HUES48 (cell line): Measurements from ENCODE around the gene OGFR.
"Not testable (repeated sequence)": the region's sequence is repeated elsewhere in the genome, so short reads cannot be mapped to it uniquely, and the experiment has no call there.

Experiments used
- H3K27ac ChIP-seq: one replicate; pipeline ENCODE4 v1.7.0; 2013; ENCODE audit warnings: low read depth, low read length, inconsistent platforms
- H3K27me3 ChIP-seq: 2 replicates; pipeline ENCODE4 v1.6.1; 2013; ENCODE audit warnings: mild to moderate bottlenecking, low read length; ENCODE audit not compliant: control insufficient read depth, insufficient read depth
- H3K36me3 ChIP-seq: 2 replicates; pipeline ENCODE4 v1.6.1; 2013; ENCODE audit warnings: low read length; ENCODE audit not compliant: control insufficient read depth, insufficient read depth
- H3K4me1 ChIP-seq: 2 replicates; pipeline ENCODE4 v1.6.1; 2013; ENCODE audit warnings: mild to moderate bottlenecking, low read length; ENCODE audit not compliant: control insufficient read depth, insufficient read depth
- H3K4me3 ChIP-seq: 2 replicates; pipeline ENCODE4 v1.5.1; 2013; ENCODE audit warnings: mild to moderate bottlenecking, low read depth, low read length
- H3K9ac ChIP-seq: 2 replicates; pipeline ENCODE4 v1.6.1; 2013; ENCODE audit warnings: mild to moderate bottlenecking, low read depth, low read length, moderate library complexity
- H3K9me3 ChIP-seq: 2 replicates; pipeline ENCODE4 v1.6.1; 2013; ENCODE audit warnings: low read length; ENCODE audit not compliant: control insufficient read depth, insufficient read depth

Gene OGFR

DNA sequence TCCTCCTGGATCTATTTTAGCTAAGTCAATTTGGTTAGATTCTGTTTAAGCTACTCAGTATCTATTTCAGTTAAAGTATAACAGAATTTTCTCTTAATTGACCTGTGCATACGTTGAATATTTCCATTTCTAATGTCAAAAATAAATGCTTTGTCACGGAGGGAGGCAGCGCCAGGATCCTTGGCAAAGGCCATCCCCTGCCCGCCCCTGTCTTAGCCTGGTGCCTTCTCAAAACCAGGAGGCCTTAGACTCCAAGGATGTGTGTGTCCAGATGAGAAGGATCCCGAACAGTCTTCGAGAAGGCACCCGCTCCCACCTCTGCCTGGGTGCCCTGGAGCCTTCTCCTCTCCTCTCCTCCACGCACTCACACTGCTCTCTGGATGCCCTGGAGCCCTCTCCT lies 34.6 kb downstream of the OGFR start:
- Histone ChIP-seq H3K36me3 (peaks cover 34% of the 10 kb centered on the region), H3K9me3 (no peaks in the 10 kb centered on the region), H3K9ac (no peak overlapping the region), H3K4me3 (no peak overlapping the region), H3K27me3 (no peaks in the 10 kb centered on the region), H3K27ac (no peak overlapping the region), H3K4me1 (no peaks in the 10 kb centered on the region)

DNA sequence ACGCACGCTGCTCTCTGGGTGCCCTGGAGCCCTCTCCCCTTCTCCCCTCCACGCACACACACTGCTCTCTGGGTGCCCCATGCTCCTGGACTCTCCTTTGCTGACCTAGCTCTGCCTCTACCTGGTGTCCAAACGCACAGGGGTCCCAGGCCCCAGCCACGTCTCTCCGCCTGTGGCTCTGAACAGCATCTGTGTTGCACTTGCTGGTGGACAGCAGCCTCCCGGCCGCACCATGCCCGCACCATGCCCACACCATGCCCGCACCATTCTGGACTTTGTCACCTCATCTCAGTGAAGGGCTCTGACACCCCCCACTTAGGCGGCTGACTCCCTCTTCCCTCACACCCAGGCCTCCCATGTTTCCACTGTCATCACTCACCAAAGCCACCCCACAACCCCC lies 35.2 kb downstream of the OGFR start:
- Histone ChIP-seq H3K27ac (no peak overlapping the region), H3K27me3 (no peaks in the 10 kb centered on the region), H3K9me3 (no peaks in the 10 kb centered on the region), H3K4me3 (no peak overlapping the region), H3K36me3 (peaks cover 34% of the 10 kb centered on the region), H3K9ac (no peak overlapping the region), H3K4me1 (no peaks in the 10 kb centered on the region)

DNA sequence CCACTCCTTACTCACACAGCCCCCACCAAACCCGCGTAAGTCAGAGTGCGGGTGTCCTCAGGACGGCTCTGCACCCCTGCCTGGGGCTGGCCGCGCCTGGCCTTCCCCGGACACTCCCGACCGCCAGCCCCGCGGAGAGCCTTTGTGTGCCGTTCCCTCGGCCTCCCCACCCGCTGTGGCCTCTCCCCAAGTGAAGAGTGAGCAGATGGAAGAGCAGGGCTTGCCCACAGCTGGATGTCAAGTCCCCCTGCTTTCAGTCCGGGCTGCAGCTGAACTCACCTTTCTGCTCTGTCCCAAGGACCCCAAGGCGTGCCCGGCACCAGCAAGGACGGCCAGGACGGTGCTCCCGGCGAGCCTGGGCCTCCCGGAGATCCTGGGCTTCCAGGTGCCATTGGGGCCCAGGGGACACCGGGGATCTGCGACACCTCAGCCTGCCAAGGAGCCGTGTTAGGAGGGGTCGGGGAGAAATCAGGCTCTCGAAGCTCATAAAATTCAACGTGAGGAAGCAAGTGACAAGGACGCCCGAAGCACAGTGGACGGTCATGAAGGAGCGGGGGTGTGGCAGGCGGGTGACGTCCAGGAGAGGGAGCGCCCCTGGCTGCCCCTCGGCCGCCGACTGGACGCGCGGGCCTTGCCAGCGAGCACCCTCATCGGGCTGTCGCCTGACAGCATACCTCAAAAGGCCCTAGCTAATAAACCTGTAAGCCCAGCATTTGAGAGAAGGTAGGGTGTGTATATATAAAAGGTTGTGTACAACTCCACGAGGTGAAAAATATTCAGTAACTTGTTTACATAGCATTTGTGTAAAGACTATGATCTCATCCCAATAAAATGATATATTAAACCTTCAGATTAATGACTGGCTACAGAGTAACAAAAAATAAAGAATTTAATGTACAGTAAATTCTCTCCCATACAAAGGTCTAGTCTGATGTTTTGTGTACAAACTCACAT lies 35.9 kb downstream of the OGFR start:
- Histone ChIP-seq H3K27me3 (no peaks in the 10 kb centered on the region), H3K27ac (no peak overlapping the region), H3K4me3 (no peak overlapping the region), H3K9ac (no peak overlapping the region), H3K36me3 (peaks cover 38% of the 10 kb centered on the region), H3K9me3 (no peaks in the 10 kb centered on the region), H3K4me1 (no peaks in the 10 kb centered on the region)

- Histone ChIP-seq H3K27me3 (no peaks in the 10 kb centered on the region), H3K27ac (no peak overlapping the region), H3K36me3 (peaks cover 44% of the 10 kb centered on the region), H3K4me1 (no peaks in the 10 kb centered on the region), H3K4me3 (no peak overlapping the region), H3K9me3 (no peaks in the 10 kb centered on the region), H3K9ac (no peak overlapping the region)
Measured at GRCh38 chr20:62841705-62842212, 37.1 kb downstream of the OGFR start.

GRCh38 chr20:62843656-62844055 lies 39.0 kb downstream of the OGFR start:
- H3K9me3 ChIP-seq, result no peaks in the 10 kb centered on the region
- H3K4me3 ChIP-seq, result no peak overlapping the region
- no peaks in the 10 kb centered on the region for H3K27me3 ChIP-seq
- H3K4me1 ChIP-seq, result no peaks in the 10 kb centered on the region
- peaks cover 37% of the 10 kb centered on the region for H3K36me3 ChIP-seq
- H3K9ac ChIP-seq, result no peak overlapping the region
- no peak overlapping the region for H3K27ac ChIP-seq

DNA sequence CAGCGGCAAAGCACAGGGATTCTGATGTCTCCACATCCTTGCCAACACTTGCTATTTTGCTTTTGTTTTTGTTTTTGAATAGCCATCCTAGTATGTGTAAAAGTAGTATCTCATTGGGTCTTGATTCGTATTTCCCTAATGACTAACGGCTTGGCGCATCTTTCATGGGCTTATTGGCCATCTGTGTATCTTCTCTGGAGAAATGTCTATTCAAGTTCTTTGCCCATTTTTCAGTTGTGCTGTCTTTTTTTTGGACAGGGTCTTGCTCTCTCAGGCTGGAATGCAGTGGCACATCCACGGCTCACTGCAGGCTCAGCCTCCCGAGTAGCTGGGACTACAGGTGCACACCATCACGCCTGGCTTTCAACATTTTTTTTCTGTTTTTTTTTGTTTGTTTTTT lies 39.5 kb downstream of the OGFR start:
- no peaks in the 10 kb centered on the region for H3K27me3 ChIP-seq
- H3K27ac ChIP-seq, result no peak overlapping the region
- no peak overlapping the region for H3K9ac ChIP-seq
- H3K4me3 ChIP-seq, result no peak overlapping the region
- peaks cover 36% of the 10 kb centered on the region for H3K36me3 ChIP-seq
- H3K4me1 ChIP-seq, result no peaks in the 10 kb centered on the region
- H3K9me3 ChIP-seq, result no peaks in the 10 kb centered on the region

- H3K4me1 ChIP-seq, result no peaks in the 10 kb centered on the region
- peaks cover 36% of the 10 kb centered on the region for H3K36me3 ChIP-seq
- no peaks in the 10 kb centered on the region for H3K9me3 ChIP-seq
- H3K27me3 ChIP-seq, result no peaks in the 10 kb centered on the region
- no peak overlapping the region for H3K4me3 ChIP-seq
- no peak overlapping the region for H3K27ac ChIP-seq
- H3K9ac ChIP-seq, result no peak overlapping the region
Measured at GRCh38 chr20:62845416-62846160, 41.0 kb downstream of the OGFR start.

GRCh38 chr20:62846166-62846890 lies 41.7 kb downstream of the OGFR start:
- H3K9me3 ChIP-seq, result no peaks in the 10 kb centered on the region
- no peak overlapping the region for H3K9ac ChIP-seq
- H3K27ac ChIP-seq, result no peak overlapping the region
- peaks cover 37% of the 10 kb centered on the region for H3K36me3 ChIP-seq
- H3K27me3 ChIP-seq, result no peaks in the 10 kb centered on the region
- no peaks in the 10 kb centered on the region for H3K4me1 ChIP-seq
- H3K4me3 ChIP-seq, result no peak overlapping the region

GRCh38 chr20:62848917-62849316 lies 44.3 kb downstream of the OGFR start:
- H3K4me1 ChIP-seq, H3K4me3 ChIP-seq, H3K27ac ChIP-seq, H3K9ac ChIP-seq, H3K27me3 ChIP-seq, H3K9me3 ChIP-seq: not testable (repeated sequence)
- peaks cover 57% of the 10 kb centered on the region for H3K36me3 ChIP-seq

GRCh38 chr20:62849431-62849830 lies 44.8 kb downstream of the OGFR start:
- H3K36me3 ChIP-seq, result peaks cover 62% of the 10 kb centered on the region
- no peak overlapping the region for H3K4me3 ChIP-seq
- H3K27ac ChIP-seq, result no peak overlapping the region
- no peaks in the 10 kb centered on the region for H3K9me3 ChIP-seq
- no peaks in the 10 kb centered on the region for H3K4me1 ChIP-seq
- H3K9ac ChIP-seq, result no peak overlapping the region
- no peaks in the 10 kb centered on the region for H3K27me3 ChIP-seq
